CD4-positive, alpha-beta T cell treated with Interleukin-4 for 4 hours (primary cell): ENCODE data around the gene ZNF8.
"Not testable (repeated sequence)": the region's sequence is repeated elsewhere in the genome, so short reads cannot be mapped to it uniquely, and the experiment has no call there.

Experiments used
- DNase-seq: peaks from one replicate; pipeline ENCODE4 v3.0.0-alpha.2; 2020

Gene ZNF8

GRCh38 chr19:58278541-58279041 lies at the start of gene ZNF8:
ZNF8 (plus strand) TSS chr19:58278955; CDS start chr19:58279082, 127 bp downstream.
- peak; percentile 99 for DNase-seq

- DNase-seq: peak; percentile 6
Measured at GRCh38 chr19:58229255-58229639, 49.5 kb upstream of the ZNF8 start.

DNA sequence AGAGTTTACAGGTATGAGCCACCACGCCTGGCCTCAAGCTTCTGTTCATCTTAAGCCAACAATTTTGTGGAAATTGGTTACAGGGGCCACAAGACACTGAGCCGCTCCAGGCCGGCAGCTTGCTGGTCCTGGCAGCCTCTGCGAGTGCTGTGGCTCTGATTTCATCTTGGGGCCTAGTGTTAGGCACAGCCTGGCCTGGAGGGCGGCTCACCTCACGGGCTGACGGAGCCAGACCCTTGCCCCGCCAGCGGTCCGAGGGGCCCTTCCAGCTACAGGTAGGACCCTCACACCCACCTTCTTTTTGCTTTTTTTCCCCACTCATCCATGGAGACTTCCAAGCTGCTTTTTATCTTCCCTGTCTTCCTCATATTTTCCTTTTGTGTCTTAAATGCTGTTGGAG lies 41.4 kb upstream of the ZNF8 start:
- DNase-seq: no peak

DNA sequence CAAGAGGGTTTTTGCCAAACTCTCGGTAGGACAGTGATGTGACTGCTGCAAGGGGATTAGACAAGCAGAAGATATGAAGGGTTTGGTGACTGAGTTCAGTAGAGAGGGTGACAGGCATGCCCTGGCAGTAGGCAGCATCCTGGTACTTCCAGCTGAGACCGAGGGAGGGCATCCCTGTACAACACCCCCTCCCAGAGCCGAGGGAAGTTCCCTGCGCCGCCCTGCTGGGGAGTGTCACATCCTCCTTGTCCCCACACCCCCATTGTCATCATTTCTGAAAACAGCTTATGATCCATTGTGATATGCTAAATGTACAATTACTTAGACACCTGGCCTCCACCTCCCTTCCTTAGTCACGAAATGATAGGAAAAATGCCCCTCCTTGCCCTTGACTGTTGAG lies 35.4 kb upstream of the ZNF8 start:
- no peak for DNase-seq

- DNase-seq: no peak
Measured at GRCh38 chr19:58248886-58249285, 29.9 kb upstream of the ZNF8 start.

DNA sequence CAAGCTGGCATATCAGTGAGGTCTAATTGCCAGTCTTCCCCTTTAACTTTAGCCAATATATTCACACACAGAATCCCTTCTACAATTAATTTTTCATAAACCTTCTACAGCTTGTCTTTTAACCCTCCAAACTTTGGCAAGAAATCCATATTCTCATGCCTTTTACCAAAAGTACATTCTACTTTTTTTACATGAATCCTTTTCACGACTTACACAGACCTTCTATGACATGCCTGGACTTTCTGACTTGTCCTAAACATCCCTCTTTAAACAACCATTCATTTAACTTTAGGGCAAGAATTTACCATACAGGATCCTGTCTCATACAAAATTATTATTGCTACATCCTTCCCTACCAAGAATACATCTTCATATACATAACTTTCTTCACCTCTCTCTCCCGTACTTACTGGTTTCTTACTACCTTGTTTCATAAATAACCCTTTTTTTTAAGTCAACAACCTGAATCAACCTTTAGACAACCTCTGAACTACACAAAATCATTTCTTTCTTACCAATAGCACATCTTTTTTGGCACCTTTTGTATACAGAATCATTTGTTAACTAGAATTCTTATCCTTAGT lies 26.6 kb upstream of the ZNF8 start:
- no peak for DNase-seq

DNA sequence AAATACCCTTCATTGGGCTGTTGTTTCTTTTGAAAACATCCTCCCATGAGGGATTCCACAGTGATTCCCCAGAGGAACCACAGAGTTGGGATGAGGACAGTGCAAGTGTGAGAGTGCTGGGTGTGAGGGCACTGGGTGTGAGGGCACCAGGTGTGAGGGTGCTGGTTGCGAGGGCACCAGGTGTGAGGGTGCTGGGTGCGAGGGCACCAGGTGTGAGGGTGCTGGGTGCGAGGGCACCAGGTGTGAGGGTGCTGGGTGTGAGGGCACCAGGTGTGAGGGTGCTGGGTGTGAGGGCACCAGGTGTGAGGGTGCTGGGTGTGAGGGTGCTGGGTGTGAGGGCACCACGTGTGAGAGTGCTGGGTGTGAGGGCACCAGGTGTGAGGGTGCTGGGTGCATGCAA lies 20.5 kb upstream of the ZNF8 start:
- DNase-seq: not testable (repeated sequence)

DNA sequence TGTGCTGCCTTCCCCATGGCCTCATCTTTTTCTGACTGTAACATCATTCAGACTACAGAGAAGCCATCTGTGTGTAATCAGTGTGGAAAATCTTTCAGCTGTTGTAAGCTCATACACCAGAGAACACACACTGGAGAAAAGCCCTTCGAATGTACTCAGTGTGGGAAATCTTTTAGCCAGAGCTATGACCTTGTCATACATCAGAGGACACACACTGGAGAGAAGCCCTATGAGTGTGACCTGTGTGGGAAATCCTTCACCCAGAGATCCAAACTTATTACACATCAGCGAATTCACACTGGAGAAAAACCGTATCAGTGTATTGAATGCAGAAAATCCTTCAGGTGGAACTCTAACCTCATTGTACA lies 17.2 kb upstream of the ZNF8 start:
- DNase-seq: no peak

DNA sequence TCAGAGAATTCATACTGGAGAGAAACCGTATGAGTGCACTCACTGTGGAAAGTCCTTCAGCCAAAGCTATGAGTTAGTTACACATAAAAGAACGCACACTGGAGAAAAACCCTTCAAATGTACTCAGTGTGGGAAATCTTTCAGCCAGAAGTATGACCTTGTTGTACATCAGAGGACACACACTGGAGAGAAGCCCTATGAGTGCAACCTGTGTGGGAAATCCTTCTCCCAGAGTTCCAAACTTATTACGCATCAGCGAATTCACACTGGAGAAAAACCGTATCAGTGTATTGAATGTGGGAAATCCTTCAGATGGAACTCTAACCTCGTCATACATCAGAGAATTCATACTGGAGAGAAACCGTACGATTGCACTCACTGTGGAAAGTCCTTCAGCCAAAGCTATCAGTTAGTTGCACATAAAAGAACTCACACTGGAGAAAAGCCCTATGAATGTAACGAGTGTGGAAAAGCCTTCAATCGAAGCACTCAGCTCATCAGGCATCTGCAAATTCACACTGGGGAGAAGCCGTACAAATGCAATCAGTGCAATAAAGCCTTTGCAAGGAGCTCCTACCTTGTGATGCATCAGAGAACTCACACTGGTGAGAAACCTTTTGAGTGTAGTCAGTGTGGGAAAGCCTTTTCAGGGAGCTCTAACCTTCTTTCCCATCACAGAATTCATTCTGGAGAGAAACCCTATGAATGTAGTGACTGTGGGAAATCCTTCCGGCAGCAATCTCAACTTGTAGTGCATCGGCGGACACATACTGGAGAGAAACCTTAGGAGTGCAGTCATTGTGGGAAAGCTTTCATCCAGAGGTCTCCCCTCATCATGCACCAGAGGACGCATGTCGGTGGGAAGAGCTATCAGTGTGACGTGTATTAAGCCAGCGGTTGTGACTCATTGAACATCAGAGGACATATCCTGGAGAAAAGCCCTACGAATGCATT lies 16.5 kb upstream of the ZNF8 start:
- no peak for DNase-seq

DNA sequence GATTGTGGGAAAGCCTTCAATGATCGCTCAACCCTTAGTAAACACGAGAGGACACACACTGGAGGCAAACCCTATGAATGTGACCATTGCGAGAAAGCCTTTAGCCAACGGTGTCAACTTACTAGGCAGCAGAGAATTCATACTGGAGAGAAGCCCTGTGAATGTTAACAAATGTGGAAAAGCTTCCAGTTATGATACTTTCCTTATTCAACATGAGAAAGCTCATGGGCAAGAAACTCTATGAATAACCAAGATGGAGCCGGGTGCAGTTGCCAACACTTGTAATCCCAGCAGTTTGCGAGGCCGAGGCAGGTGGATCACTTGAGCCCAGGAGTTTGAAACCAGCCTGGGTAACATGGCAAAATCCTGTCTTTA lies 15.8 kb upstream of the ZNF8 start:
- no peak for DNase-seq

DNA sequence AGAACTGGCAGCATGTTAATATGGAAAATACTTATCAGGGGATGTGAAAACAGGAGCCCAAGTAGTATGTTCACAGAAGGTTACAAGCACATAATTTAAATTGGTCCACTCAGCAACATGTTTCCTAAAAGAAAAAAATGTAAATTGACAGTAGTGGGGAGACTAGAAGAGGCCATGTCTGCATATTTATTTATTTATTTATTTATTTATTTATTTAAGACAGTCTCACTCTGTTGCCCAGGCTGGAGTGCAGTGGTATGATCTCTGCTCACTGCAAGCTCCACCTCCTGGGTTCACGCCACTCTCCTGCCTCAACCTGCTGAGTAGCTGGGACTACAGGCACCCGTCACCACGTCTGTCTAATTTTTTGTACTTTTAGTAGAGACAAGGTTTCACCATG lies 13.7 kb upstream of the ZNF8 start:
- DNase-seq: no peak

DNA sequence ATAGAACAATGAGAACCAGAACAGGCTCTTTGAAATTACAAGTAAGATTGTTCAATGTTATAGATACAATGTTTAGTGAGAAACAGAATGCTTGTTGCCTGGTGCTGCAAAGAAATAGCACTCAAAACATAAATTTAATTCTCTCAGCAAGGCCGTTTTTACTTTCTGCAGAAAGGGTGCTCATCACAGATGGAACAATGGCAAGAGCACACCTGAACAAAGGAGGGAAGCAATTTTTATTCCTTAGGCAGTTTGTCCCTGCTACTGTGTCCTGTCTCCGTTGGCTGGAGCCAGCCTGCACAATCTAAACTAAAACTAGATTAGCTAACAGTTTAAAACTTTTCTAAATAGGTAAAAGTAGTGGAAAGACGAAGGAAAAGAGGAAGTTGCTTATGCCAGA lies 10.4 kb upstream of the ZNF8 start:
- no peak for DNase-seq

GRCh38 chr19:58274771-58275201 lies 4.0 kb upstream of the ZNF8 start:
- DNase-seq: no peak

GRCh38 chr19:58275564-58275963 lies 3.2 kb upstream of the ZNF8 start:
- DNase-seq: no peak

- no peak for DNase-seq
Measured at GRCh38 chr19:58277197-58277596, 1.6 kb upstream of the ZNF8 start.

GRCh38 chr19:58277748-58278540 lies 811 bp upstream of the ZNF8 start:
- DNase-seq: no peak

GRCh38 chr19:58279042-58279924 lies 528 bp downstream of the ZNF8 start:
- DNase-seq: peak; percentile 10

DNA sequence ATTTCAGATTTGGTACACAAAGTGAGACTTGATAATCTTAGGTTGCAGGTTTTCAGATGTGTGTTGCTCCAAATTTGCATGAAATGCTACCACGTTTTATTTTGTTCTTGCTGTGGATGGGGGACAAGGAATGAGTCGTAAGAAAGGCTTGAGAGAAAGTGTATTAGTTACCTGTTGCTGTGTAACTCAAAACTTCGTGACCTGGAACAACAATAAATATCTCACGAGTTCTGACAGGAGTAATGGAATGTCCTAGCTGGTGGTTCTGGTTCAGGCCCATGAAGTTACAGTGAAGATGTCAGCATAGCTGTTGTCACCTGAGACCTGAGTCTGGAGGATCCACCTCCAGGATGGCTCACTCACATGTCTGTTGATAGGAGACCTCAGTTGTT lies 1.2 kb downstream of the ZNF8 start:
- no peak for DNase-seq

GRCh38 chr19:58284199-58284598 lies 5.4 kb downstream of the ZNF8 start:
- DNase-seq: no peak

DNA sequence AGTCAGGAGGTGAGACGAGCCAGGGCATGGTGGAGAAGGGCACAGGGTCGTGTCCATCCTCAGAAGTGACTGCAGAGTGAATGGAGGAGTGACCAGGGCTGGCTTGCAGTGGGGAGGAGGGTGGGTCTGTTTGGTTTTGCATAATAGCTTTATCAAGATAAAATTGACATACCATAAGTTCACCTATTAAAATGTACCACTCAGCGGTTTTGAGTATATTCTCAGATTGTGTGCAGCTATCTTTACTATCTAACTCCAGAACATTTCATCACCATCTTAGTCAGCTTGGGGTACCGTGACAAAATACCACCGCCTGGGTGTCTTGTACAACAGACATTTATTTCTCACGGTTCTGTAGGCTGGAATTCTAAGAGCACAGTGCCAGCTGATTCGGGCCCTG lies 13.2 kb downstream of the ZNF8 start:
- no peak for DNase-seq

DNA sequence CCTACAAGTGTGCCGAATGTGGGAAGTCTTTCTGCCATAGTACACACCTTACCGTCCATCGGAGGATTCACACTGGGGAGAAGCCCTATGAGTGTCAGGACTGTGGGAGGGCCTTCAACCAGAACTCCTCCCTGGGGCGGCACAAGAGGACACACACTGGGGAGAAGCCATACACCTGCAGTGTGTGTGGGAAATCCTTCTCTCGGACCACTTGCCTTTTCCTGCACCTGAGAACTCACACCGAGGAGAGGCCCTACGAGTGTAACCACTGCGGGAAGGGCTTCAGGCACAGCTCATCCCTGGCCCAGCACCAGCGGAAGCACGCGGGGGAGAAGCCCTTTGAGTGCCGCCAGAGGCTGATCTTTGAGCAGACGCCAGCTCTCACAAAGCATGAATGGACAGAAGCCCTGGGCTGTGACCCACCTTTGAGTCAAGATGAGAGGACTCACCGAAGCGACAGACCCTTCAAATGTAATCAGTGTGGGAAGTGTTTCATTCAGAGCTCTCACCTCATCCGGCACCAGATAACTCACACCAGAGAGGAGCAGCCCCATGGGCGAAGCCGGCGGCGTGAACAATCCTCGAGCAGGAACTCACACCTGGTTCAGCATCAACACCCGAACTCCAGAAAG lies 16.1 kb downstream of the ZNF8 start:
- DNase-seq: no peak

GRCh38 chr19:58296104-58296503 lies 17.3 kb downstream of the ZNF8 start:
- no peak for DNase-seq
